ENCODE measurements around the gene C11orf65.

Gene C11orf65

GRCh38 chr11:108467091-108467823, at the start of gene C11orf65:
TSS of gene C11orf65 (minus strand) at chr11:108467529. CDS start at chr11:108461559, 5,970 bp downstream.
- peak; percentile 93 for DNase-seq (ENCODE audit: low spot score)

GRCh38 chr11:108516125-108516524, 48.8 kb upstream of the C11orf65 start:
- no peak for DNase-seq (ENCODE audit: low spot score)

GRCh38 chr11:108512708-108513107, 45.4 kb upstream of the C11orf65 start:
- DNase-seq (ENCODE audit: low spot score) = no peak

GRCh38 chr11:108511851-108512474, 44.6 kb upstream of the C11orf65 start:
- no peak for DNase-seq (ENCODE audit: low spot score)

- DNase-seq (ENCODE audit: low spot score) = no peak
These were observed 41.6 kb upstream of the C11orf65 start for GRCh38 chr11:108508653-108509593.

- no peak for DNase-seq (ENCODE audit: low spot score)
These were observed 34.1 kb upstream of the C11orf65 start for GRCh38 chr11:108501396-108501795.

- no peak for DNase-seq (ENCODE audit: low spot score)
These were observed 33.4 kb upstream of the C11orf65 start for GRCh38 chr11:108500721-108501120.

- no peak for DNase-seq (ENCODE audit: low spot score)
These were observed 32.8 kb upstream of the C11orf65 start for GRCh38 chr11:108500169-108500568.

- peak; percentile 17 for DNase-seq (ENCODE audit: low spot score)
These were observed 31.6 kb upstream of the C11orf65 start for GRCh38 chr11:108498816-108499408.

GRCh38 chr11:108498046-108498815, 30.9 kb upstream of the C11orf65 start, which contains the start of gene POGLUT3:
TSS of gene POGLUT3 (minus strand) at chr11:108498384. CDS start at chr11:108498366, 18 bp downstream.
- DNase-seq (ENCODE audit: low spot score) = peak; percentile 85

- peak; percentile 87 for DNase-seq (ENCODE audit: low spot score)
These were observed 30.2 kb upstream of the C11orf65 start for GRCh38 chr11:108497317-108498045.

GRCh38 chr11:108496643-108497256, 29.4 kb upstream of the C11orf65 start:
- no peak for DNase-seq (ENCODE audit: low spot score)

- DNase-seq (ENCODE audit: low spot score) = no peak
These were observed 28.0 kb upstream of the C11orf65 start for GRCh38 chr11:108495326-108495725.

- no peak for DNase-seq (ENCODE audit: low spot score)
These were observed 26.9 kb upstream of the C11orf65 start for GRCh38 chr11:108494182-108494581.

- no peak for DNase-seq (ENCODE audit: low spot score)
These were observed 24.6 kb upstream of the C11orf65 start for GRCh38 chr11:108491936-108492335.

- DNase-seq (ENCODE audit: low spot score) = no peak
These were observed 19.5 kb upstream of the C11orf65 start for GRCh38 chr11:108486828-108487227.

- no peak for DNase-seq (ENCODE audit: low spot score)
These were observed 19.0 kb upstream of the C11orf65 start for GRCh38 chr11:108486331-108486730.

- no peak for DNase-seq (ENCODE audit: low spot score)
These were observed 15.8 kb upstream of the C11orf65 start for GRCh38 chr11:108483163-108483562.

GRCh38 chr11:108474664-108475463, 7.5 kb upstream of the C11orf65 start:
- DNase-seq (ENCODE audit: low spot score) = no peak
